ENCODE results near the gene GALNS. TPM values are rescaled to one million over a fixed set of nuclear protein-coding genes. Genes with fewer than 3 reads are reported as not detected.
A peak's percentile ranks its signal among the peaks of the same experiment; 100 is the strongest.

The GALNS gene
- total and polyA plus RNA-seq, 2 of the 13 experiments (the other 11 are each of a cell fraction or from before 2014, with no cell fraction given) = 9.2 to 9.8 TPM

- TF ChIP-seq ZNF850 (CRISPR knock-in tag; conservative IDR thresholded peaks at IDR 0.05) (peak; percentile 96; the same call in 1 of the 2 replicates), WIZ (CRISPR knock-in tag; IDR thresholded peaks at IDR 0.05) (peak; percentile 90), ZC3H4 (CRISPR knock-in tag; IDR thresholded peaks at IDR 0.05; ENCODE audit: borderline replicate concordance) (no peak), ZNF275 (CRISPR knock-in tag; IDR thresholded peaks at IDR 0.05; ENCODE audit: borderline replicate concordance) (no peak; the same call in 1 of the 2 replicates), HNRNPK (IDR thresholded peaks at IDR 0.05; ENCODE audit: low read depth, low read length, poor library complexity, severe bottlenecking) (no peak), ZNF788 (CRISPR knock-in tag; IDR thresholded peaks at IDR 0.05; ENCODE audit: borderline replicate concordance) (peak; percentile 72; the same call in 1 of the 2 replicates), ZNF121 (CRISPR knock-in tag; IDR thresholded peaks at IDR 0.05) (no peak), ZFP1 (CRISPR knock-in tag; IDR thresholded peaks at IDR 0.05) (no peak), AGO2 (optimal IDR thresholded peaks at IDR 0.05; ENCODE audit: low read depth, low read length) (peak; percentile 96), THAP8 (CRISPR knock-in tag; IDR thresholded peaks at IDR 0.05; ENCODE audit: borderline replicate concordance) (no peak; the same call in none of the 2 replicates), RAD51 (IDR thresholded peaks at IDR 0.05; ENCODE audit: borderline replicate concordance) (no peak), JDP2 (CRISPR knock-in tag; IDR thresholded peaks at IDR 0.05; ENCODE audit: borderline replicate concordance) (no peak), ZBTB46 (CRISPR knock-in tag; IDR thresholded peaks at IDR 0.05; ENCODE audit: borderline replicate concordance) (peak; percentile 34; the same call in 1 of the 2 replicates), ZSCAN25 (CRISPR knock-in tag; IDR thresholded peaks at IDR 0.05) (peak; percentile 66), MTF1 (CRISPR knock-in tag; IDR thresholded peaks at IDR 0.05) (no peak), TBX3 (IDR thresholded peaks at IDR 0.05; ENCODE audit: borderline replicate concordance) (no peak), ZNF251 (CRISPR knock-in tag; IDR thresholded peaks at IDR 0.05) (no peak)
- TF ChIP-seq, protein P1, sequence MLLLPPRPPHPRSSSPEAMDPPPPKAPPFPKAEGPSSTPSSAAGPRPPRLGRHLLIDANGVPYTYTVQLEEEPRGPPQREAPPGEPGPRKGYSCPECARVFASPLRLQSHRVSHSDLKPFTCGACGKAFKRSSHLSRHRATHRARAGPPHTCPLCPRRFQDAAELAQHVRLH (CRISPR knock-in tag; IDR thresholded peaks at IDR 0.05; ENCODE audit: borderline replicate concordance, low read depth) = peak; percentile 76
- TF ChIP-seq, protein P2, sequence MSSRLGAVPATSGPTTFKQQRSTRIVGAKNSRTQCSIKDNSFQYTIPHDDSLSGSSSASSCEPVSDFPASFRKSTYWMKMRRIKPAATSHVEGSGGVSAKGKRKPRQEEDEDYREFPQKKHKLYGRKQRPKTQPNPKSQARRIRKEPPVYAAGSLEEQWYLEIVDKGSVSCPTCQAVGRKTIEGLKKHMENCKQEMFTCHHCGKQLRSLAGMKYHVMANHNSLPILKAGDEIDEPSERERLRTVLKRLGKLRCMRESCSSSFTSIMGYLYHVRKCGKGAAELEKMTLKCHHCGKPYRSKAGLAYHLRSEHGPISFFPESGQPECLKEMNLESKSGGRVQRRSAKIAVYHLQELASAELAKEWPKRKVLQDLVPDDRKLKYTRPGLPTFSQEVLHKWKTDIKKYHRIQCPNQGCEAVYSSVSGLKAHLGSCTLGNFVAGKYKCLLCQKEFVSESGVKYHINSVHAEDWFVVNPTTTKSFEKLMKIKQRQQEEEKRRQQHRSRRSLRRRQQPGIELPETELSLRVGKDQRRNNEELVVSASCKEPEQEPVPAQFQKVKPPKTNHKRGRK (CRISPR knock-in tag; IDR thresholded peaks at IDR 0.05) = no peak
- TF ChIP-seq, protein P3, sequence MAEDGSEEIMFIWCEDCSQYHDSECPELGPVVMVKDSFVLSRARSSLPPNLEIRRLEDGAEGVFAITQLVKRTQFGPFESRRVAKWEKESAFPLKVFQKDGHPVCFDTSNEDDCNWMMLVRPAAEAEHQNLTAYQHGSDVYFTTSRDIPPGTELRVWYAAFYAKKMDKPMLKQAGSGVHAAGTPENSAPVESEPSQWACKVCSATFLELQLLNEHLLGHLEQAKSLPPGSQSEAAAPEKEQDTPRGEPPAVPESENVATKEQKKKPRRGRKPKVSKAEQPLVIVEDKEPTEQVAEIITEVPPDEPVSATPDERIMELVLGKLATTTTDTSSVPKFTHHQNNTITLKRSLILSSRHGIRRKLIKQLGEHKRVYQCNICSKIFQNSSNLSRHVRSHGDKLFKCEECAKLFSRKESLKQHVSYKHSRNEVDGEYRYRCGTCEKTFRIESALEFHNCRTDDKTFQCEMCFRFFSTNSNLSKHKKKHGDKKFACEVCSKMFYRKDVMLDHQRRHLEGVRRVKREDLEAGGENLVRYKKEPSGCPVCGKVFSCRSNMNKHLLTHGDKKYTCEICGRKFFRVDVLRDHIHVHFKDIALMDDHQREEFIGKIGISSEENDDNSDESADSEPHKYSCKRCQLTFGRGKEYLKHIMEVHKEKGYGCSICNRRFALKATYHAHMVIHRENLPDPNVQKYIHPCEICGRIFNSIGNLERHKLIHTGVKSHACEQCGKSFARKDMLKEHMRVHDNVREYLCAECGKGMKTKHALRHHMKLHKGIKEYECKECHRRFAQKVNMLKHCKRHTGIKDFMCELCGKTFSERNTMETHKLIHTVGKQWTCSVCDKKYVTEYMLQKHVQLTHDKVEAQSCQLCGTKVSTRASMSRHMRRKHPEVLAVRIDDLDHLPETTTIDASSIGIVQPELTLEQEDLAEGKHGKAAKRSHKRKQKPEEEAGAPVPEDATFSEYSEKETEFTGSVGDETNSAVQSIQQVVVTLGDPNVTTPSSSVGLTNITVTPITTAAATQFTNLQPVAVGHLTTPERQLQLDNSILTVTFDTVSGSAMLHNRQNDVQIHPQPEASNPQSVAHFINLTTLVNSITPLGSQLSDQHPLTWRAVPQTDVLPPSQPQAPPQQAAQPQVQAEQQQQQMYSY (CRISPR knock-in tag; IDR thresholded peaks at IDR 0.05) = no peak
These were observed 44.8 kb downstream of the GALNS start, which contains the start of gene APRT (continued) for GRCh38 chr16:88811769-88812512.
